Measurements from ENCODE around the gene ZWINT. TPM values are rescaled to one million over a fixed set of nuclear protein-coding genes. Genes with fewer than 3 reads are reported as not detected.

The ZWINT gene
- 11.3 TPM for total RNA-seq

GRCh38 chr10:56360967-56361612 is at the start of gene ZWINT:
ZWINT (minus strand) TSS chr10:56361259; CDS start chr10:56361236, 23 bp downstream.
- DNase-seq (ENCODE audit: low read depth in 2 of 3, low spot score in 2 of 3): peak; percentile 79 to 96 (median 90)

GRCh38 chr10:56383806-56384205 is 22.7 kb upstream of the ZWINT start:
- DNase-seq (ENCODE audit: low read depth in 2 of 3, low spot score in 2 of 3): no peak

GRCh38 chr10:56370217-56371113 is 9.4 kb upstream of the ZWINT start:
- DNase-seq (ENCODE audit: low read depth in 2 of 3, low spot score in 2 of 3): peak in 2 of 3 donors; percentile 14 to 43

- DNase-seq (ENCODE audit: low read depth in 2 of 3, low spot score in 2 of 3): no peak
Measured at GRCh38 chr10:56360583-56360966, 484 bp downstream of the ZWINT start.

GRCh38 chr10:56359837-56360236 is 1.2 kb downstream of the ZWINT start:
- no peak for DNase-seq (ENCODE audit: low read depth in 2 of 3, low spot score in 2 of 3)

GRCh38 chr10:56357018-56357417 is 4.0 kb downstream of the ZWINT start:
- no peak for DNase-seq (ENCODE audit: low read depth in 2 of 3, low spot score in 2 of 3)

GRCh38 chr10:56351909-56352630 is 9.0 kb downstream of the ZWINT start:
- DNase-seq (ENCODE audit: low read depth in 2 of 3, low spot score in 2 of 3): no peak

GRCh38 chr10:56349611-56350010 is 11.4 kb downstream of the ZWINT start:
- DNase-seq (ENCODE audit: low read depth in 2 of 3, low spot score in 2 of 3): peak in 1 of 3 donors; percentile 18

- DNase-seq (ENCODE audit: low read depth in 2 of 3, low spot score in 2 of 3): no peak
Measured at GRCh38 chr10:56348101-56348500, 13.0 kb downstream of the ZWINT start.

GRCh38 chr10:56346845-56347415 is 14.1 kb downstream of the ZWINT start:
- no peak for DNase-seq (ENCODE audit: low read depth in 2 of 3, low spot score in 2 of 3)

GRCh38 chr10:56341612-56342011 is 19.4 kb downstream of the ZWINT start:
- no peak for DNase-seq (ENCODE audit: low read depth in 2 of 3, low spot score in 2 of 3)

GRCh38 chr10:56329961-56330360 is 31.1 kb downstream of the ZWINT start:
- DNase-seq (ENCODE audit: low read depth in 2 of 3, low spot score in 2 of 3): no peak

GRCh38 chr10:56327118-56327517 is 33.9 kb downstream of the ZWINT start:
- DNase-seq (ENCODE audit: low read depth in 2 of 3, low spot score in 2 of 3): no peak

GRCh38 chr10:56319386-56319785 is 41.7 kb downstream of the ZWINT start:
- no peak for DNase-seq (ENCODE audit: low read depth in 2 of 3, low spot score in 2 of 3)

GRCh38 chr10:56318816-56319215 is 42.2 kb downstream of the ZWINT start:
- DNase-seq (ENCODE audit: low read depth in 2 of 3, low spot score in 2 of 3): no peak

- DNase-seq (ENCODE audit: low read depth in 2 of 3, low spot score in 2 of 3): no peak
Measured at GRCh38 chr10:56317603-56318002, 43.5 kb downstream of the ZWINT start.

- no peak for DNase-seq (ENCODE audit: low read depth in 2 of 3, low spot score in 2 of 3)
Measured at GRCh38 chr10:56316603-56317002, 44.5 kb downstream of the ZWINT start.

Data from hematopoietic multipotent progenitor cell (in vitro differentiated cells).